AG09309 (cell line): ENCODE results near the gene ALDH3A1.

ENCODE experiments used
- DNase-seq: peaks from one replicate; pipeline ENCODE4 v3.0.0-alpha.2; 2010; ENCODE audit warnings: low read depth
- H3K4me3 ChIP-seq: 2 replicates; pipeline ENCODE4 v1.5.1; 2011; ENCODE audit warnings: mild to moderate bottlenecking, low read depth, low read length, moderate library complexity; ENCODE audit not compliant: control insufficient read depth
- TF ChIP-seq, protein P1 (sequence below): IDR thresholded peaks from 2 replicates; pipeline ENCODE4 v1.5.1; 2011; ENCODE audit warnings: mild to moderate bottlenecking, low read depth, low read length, inconsistent platforms; ENCODE audit not compliant: insufficient read depth, control insufficient read depth; ENCODE audit errors: missing control alignments

The ALDH3A1 gene

DNA sequence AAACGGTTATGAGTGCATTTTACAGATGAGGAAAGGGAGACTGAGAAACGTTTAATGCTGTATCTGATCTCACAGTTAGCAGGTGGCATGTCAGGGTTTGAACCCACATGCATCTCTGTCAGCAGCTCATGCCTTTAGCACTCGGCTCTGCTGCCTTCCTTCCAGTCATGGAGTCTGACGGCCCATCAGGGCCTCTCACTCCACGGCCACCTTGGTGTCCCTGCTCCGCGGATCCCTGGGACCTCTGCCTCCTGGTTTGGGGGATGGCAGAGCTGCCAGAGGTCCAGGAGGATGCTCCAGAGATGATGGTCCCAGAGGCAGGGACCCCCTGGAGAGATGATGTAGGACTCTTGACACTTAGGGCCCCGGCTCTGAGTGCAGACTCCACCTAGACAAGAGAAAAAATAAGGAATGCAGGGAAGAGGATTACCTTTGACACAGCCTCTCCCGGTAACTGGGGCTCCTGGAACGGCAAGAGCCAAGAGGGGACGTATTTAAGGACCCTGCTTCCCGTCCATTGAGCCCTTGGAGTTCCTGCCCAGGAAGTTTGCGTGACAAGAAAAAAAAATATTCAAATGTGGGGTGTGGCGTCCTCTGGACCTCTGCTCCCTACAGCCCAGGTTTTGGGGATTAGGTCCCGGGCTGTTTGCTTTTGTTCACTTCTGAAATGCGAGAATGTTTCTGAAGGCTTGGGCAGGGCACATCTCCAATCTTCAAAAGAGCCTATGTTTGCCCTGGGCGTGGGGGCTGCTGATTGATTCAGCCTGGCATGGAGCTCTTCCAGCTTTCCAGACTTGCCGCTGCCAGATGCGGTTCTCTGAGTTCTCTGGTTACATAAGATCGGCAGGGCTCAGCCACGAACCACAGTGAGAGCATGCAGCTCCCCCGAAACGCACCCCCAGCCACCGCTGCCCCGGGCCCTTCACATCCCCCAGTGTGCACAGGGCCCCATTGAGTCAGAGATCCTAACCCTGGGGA, at the start of gene ALDH3A1:
TSS of gene ALDH3A1 (minus strand) at position 470 of the 978 bp plus-strand sequence. CDS start 3,169 bp downstream, outside the sequence.
- no peak within 1 kb of the TSS for H3K4me3 ChIP-seq
- TF ChIP-seq, protein P1, sequence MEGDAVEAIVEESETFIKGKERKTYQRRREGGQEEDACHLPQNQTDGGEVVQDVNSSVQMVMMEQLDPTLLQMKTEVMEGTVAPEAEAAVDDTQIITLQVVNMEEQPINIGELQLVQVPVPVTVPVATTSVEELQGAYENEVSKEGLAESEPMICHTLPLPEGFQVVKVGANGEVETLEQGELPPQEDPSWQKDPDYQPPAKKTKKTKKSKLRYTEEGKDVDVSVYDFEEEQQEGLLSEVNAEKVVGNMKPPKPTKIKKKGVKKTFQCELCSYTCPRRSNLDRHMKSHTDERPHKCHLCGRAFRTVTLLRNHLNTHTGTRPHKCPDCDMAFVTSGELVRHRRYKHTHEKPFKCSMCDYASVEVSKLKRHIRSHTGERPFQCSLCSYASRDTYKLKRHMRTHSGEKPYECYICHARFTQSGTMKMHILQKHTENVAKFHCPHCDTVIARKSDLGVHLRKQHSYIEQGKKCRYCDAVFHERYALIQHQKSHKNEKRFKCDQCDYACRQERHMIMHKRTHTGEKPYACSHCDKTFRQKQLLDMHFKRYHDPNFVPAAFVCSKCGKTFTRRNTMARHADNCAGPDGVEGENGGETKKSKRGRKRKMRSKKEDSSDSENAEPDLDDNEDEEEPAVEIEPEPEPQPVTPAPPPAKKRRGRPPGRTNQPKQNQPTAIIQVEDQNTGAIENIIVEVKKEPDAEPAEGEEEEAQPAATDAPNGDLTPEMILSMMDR = no peak
- no peak for DNase-seq

DNA sequence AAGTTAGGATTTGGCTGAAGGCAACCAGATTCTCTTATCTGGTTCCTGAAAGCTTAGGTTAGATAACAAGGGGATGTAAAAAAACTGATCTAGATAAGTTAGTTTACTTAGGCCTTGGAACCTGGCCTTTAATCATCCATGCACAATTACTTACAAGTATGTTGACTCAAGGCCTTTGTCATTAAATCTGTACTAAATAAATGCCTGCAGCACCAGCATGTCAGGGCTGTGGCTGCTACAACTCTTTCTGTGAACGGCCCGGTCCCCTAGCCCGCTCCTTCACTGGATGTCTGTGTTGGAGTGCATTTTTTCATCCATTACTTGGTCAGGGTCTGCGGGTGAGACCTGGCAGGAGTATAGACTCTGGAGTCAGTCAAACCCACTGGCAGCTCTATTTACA, 48.4 kb upstream of the ALDH3A1 start:
- TF ChIP-seq, protein P1 = no peak
- no peak overlapping the region for H3K4me3 ChIP-seq
- no peak for DNase-seq

- no peak for DNase-seq
- TF ChIP-seq, protein P1 = no peak
- H3K4me3 ChIP-seq = no peak overlapping the region
Measured at GRCh38 chr17:19791918-19792550, 43.9 kb upstream of the ALDH3A1 start.

GRCh38 chr17:19787733-19788357, 39.7 kb upstream of the ALDH3A1 start:
- no peak for DNase-seq
- TF ChIP-seq, protein P1 = no peak
- H3K4me3 ChIP-seq = no peak overlapping the region

- no peak for DNase-seq
- TF ChIP-seq, protein P1 = no peak
- H3K4me3 ChIP-seq = no peak overlapping the region
Measured at GRCh38 chr17:19785854-19786253, 37.8 kb upstream of the ALDH3A1 start.
